ENCODE data around the gene MRPL36.
"Not testable (repeated sequence)": the region's sequence is repeated elsewhere in the genome, so short reads cannot be mapped to it uniquely, and the experiment has no call there.

MRPL36 gene

DNA sequence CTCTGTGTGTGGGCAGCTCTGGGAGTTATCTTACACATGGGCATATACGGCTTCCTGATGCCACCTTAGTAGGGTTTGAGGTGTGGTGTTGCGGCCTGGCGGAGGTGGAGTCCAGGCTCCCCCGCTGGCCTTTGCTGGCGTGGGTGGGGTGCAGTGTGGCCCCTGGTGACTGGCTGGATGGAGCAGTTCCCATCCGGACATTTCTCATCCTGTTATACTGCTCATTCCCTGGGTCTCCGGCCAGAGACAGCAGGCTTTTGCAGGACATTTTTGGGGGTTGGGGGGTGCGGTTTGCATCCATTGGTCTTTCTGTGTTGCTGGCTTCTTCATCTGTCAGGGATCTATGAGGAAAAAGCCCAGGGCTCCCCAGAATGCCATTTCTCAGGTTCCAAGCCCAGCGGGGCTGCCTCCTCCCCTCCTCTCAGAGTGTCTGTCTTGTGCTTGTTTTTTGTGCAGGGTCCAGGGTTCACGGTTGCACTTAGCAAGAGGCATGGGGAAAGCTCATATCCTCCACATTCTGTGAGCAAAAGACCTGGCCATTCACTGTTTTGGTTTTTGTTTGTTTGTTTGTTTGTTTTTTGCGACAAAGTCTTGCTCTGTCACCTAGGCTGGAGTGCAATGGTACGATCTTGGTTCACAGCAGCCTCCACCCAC lies 23.9 kb upstream of the MRPL36 start:
- Histone ChIP-seq H3K9me3 (ENCODE audit: control insufficient read depth, low read length) (no peaks in the 10 kb centered on the region), H3K4me3 (ENCODE audit: insufficient read depth, low read depth, low read length) (no peak overlapping the region), H3K27me3 (ENCODE audit: control insufficient read depth, insufficient read depth, low read length, poor library complexity, severe bottlenecking) (no peaks in the 10 kb centered on the region), H3K27ac (ENCODE audit: insufficient read depth, low read depth, low read length, poor library complexity, severe bottlenecking) (no peak overlapping the region), H3K36me3 (ENCODE audit: control insufficient read depth, insufficient read depth, low read length) (peaks cover 16% of the 10 kb centered on the region), H3K4me1 (ENCODE audit: control insufficient read depth, insufficient read depth, low read length) (no peaks in the 10 kb centered on the region)
- 85 to 87% methylated on average over 12 of the region's 12 CpGs for WGBS, 2 experiments

DNA sequence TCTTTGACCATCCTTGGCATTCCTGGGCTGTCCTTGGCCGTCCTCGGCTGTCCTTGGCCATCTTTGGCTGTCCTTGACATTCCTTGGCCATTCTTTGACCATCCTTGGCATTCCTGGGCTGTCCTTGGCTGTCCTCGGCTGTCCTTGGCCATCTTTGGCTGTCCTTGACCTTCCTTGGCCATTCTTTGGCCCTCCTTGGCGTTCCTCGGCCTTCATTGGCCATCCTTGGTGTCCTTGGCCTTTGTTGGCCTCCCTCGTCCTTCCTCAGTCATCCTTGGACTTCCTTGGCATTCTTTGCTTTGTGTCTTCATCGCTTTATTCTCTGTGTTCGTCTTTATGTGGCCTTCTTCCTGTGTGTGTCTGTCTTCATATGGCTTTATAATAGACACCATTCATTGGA lies 22.2 kb upstream of the MRPL36 start:
- H3K27ac ChIP-seq (ENCODE audit: insufficient read depth, low read depth, low read length, poor library complexity, severe bottlenecking): no peak overlapping the region
- no peak overlapping the region for H3K4me3 ChIP-seq (ENCODE audit: insufficient read depth, low read depth, low read length)
- H3K27me3 ChIP-seq (ENCODE audit: control insufficient read depth, insufficient read depth, low read length, poor library complexity, severe bottlenecking): no peaks in the 10 kb centered on the region
- WGBS, 2 experiments: 94% methylated on average over 8 of the region's 8 CpGs
- H3K4me1 ChIP-seq (ENCODE audit: control insufficient read depth, insufficient read depth, low read length): no peaks in the 10 kb centered on the region
- no peaks in the 10 kb centered on the region for H3K9me3 ChIP-seq (ENCODE audit: control insufficient read depth, low read length)
- H3K36me3 ChIP-seq (ENCODE audit: control insufficient read depth, insufficient read depth, low read length): peaks cover 29% of the 10 kb centered on the region

DNA sequence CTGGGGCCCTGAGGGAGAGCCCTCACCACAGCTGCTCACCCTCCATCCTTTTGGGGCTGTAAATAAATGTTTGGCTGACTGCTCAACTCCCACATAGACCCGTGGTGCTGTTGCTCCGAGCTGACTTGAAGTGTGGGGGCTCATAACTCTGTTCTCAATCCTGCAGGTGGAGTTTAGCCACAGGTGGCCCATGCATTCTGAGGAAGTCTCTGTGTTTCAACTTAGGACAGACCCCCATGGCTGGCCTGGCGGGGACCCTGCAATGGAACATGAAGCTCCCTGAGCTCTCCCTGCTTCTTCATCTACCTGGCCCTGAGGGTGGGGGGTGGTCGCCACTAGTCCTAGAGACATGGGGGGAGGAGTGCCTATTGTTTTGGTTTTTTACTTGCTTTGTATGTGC lies 21.3 kb upstream of the MRPL36 start:
- Histone ChIP-seq H3K4me3 (ENCODE audit: insufficient read depth, low read depth, low read length) (no peak overlapping the region), H3K36me3 (ENCODE audit: control insufficient read depth, insufficient read depth, low read length) (peaks cover 33% of the 10 kb centered on the region), H3K27me3 (ENCODE audit: control insufficient read depth, insufficient read depth, low read length, poor library complexity, severe bottlenecking) (no peaks in the 10 kb centered on the region), H3K9me3 (ENCODE audit: control insufficient read depth, low read length) (no peaks in the 10 kb centered on the region), H3K4me1 (ENCODE audit: control insufficient read depth, insufficient read depth, low read length) (no peaks in the 10 kb centered on the region), H3K27ac (ENCODE audit: insufficient read depth, low read depth, low read length, poor library complexity, severe bottlenecking) (no peak overlapping the region)
- 98 to 99% methylated on average over 3 to 4 of the region's 4 CpGs for WGBS, 2 experiments

DNA sequence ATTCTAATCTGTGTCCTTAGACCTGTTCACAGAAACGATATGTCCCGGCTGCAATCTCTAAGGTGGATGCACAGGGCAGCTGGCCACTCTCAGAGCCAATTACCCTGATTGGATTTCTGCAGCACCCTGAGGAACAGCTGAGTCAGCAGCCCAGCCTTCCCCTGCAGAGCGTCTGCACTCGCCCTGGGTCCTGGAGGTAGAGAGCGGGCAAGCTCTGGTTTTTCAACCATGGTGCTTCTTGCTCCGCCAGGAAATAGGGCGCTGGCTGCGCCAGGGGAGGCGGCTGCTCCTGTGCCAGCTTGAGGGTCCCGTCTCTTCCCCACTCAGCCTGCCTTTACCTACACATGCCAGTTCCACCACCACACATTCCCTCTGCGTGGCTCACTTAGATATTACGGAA lies 20.7 kb upstream of the MRPL36 start:
- Histone ChIP-seq H3K4me3 (ENCODE audit: insufficient read depth, low read depth, low read length) (no peak overlapping the region), H3K27ac (ENCODE audit: insufficient read depth, low read depth, low read length, poor library complexity, severe bottlenecking) (no peak overlapping the region), H3K36me3 (ENCODE audit: control insufficient read depth, insufficient read depth, low read length) (peaks cover 36% of the 10 kb centered on the region), H3K27me3 (ENCODE audit: control insufficient read depth, insufficient read depth, low read length, poor library complexity, severe bottlenecking) (no peaks in the 10 kb centered on the region), H3K4me1 (ENCODE audit: control insufficient read depth, insufficient read depth, low read length) (no peaks in the 10 kb centered on the region), H3K9me3 (ENCODE audit: control insufficient read depth, low read length) (no peaks in the 10 kb centered on the region)
- WGBS, 2 experiments: 85 to 87% methylated on average over 12 of the region's 12 CpGs

DNA sequence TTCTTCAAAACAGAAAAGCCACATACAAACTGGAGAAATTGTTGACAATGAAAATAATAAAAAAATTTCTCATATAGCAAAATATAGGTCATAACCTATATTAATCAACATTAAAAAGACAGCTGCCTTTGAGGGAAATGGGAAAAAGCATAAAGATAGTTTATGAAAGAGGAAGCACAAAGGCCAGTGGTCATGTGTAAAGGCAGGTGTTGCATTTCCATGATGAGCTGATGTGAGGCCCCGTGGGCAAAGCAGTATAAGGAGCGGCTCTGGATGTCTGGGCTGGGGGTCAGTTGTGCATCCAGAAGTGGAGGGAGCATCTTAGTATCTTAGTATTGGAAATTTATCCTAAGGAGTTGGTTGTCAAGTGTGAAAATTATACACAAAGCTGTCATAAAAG lies 19.8 kb upstream of the MRPL36 start:
- H3K4me3 ChIP-seq (ENCODE audit: insufficient read depth, low read depth, low read length): no peak overlapping the region
- no peaks in the 10 kb centered on the region for H3K9me3 ChIP-seq (ENCODE audit: control insufficient read depth, low read length)
- peaks cover 43% of the 10 kb centered on the region for H3K36me3 ChIP-seq (ENCODE audit: control insufficient read depth, insufficient read depth, low read length)
- no peaks in the 10 kb centered on the region for H3K4me1 ChIP-seq (ENCODE audit: control insufficient read depth, insufficient read depth, low read length)
- H3K27ac ChIP-seq (ENCODE audit: insufficient read depth, low read depth, low read length, poor library complexity, severe bottlenecking): no peak overlapping the region
- no peaks in the 10 kb centered on the region for H3K27me3 ChIP-seq (ENCODE audit: control insufficient read depth, insufficient read depth, low read length, poor library complexity, severe bottlenecking)
- 97% methylated on average over 2 of the region's 2 CpGs for WGBS, 2 experiments

DNA sequence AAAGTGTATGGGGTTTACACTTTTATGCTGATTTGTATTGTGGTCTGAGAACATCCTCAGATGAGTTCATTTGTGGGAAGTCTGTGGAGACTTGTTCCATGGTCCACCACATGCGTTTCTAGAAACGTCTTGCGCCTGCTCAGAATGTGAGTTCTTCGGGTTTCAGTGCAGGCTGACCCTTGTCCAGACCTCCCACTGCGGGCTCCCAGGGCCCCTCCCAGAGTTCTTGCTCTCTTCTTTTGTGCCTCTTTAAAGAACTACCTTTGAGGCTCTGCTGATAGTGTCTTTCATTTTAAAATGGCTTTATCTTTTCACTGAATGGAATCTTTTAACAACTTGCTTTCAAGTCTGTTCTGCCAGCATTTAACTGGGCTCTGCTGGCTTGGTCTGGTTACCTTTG lies 19.1 kb upstream of the MRPL36 start:
- Histone ChIP-seq H3K36me3 (ENCODE audit: control insufficient read depth, insufficient read depth, low read length) (peaks cover 49% of the 10 kb centered on the region), H3K9me3 (ENCODE audit: control insufficient read depth, low read length) (no peaks in the 10 kb centered on the region), H3K4me3 (ENCODE audit: insufficient read depth, low read depth, low read length) (no peak overlapping the region), H3K4me1 (ENCODE audit: control insufficient read depth, insufficient read depth, low read length) (no peaks in the 10 kb centered on the region), H3K27me3 (ENCODE audit: control insufficient read depth, insufficient read depth, low read length, poor library complexity, severe bottlenecking) (no peaks in the 10 kb centered on the region), H3K27ac (ENCODE audit: insufficient read depth, low read depth, low read length, poor library complexity, severe bottlenecking) (no peak overlapping the region)
- WGBS, 2 experiments: 57 to 62% methylated on average over 5 of the region's 5 CpGs

DNA sequence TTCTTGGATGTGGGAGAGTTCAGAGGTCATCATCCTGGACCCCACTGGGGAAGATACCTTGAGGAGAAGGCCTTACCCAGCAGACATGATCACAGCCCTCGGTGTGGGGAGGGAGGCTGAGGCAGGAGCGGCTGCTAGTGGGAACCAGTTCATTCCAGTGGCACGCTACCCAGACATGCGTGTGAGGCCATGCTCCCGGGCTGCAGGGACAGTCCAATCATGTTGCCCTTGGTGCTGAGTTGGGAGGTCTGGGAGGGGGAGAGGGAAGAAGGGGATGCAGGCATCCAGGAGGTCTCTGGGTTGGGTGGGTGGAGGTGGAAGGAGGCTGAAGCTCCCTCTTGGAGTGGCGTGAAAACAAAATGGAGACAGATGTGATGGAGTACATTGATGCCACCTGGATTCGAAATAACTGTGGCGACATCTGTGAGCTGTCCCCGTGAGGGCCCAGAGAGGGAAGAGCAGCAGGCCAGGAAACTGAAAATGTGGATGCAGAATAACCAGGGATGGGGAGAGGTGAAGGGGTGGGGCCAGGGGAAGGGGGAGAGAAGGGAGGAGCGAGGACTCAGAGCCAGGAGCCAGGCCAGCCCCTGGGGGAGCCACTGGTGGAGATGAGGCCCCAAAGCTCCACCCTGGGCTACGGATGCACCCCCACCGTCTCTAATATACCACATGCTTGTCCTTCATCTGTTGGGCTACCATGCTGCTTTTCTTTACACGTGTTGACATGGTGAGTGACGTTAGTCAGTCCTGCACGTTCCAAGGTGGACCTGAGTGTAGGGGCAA lies 17.8 kb upstream of the MRPL36 start:
- 87 to 90% methylated on average over 15 of the region's 15 CpGs for WGBS, 2 experiments
- Histone ChIP-seq H3K36me3 (ENCODE audit: control insufficient read depth, insufficient read depth, low read length) (peaks cover 54% of the 10 kb centered on the region), H3K9me3 (ENCODE audit: control insufficient read depth, low read length) (no peaks in the 10 kb centered on the region), H3K27me3 (ENCODE audit: control insufficient read depth, insufficient read depth, low read length, poor library complexity, severe bottlenecking) (no peaks in the 10 kb centered on the region), H3K27ac (ENCODE audit: insufficient read depth, low read depth, low read length, poor library complexity, severe bottlenecking) (no peak overlapping the region), H3K4me3 (ENCODE audit: insufficient read depth, low read depth, low read length) (no peak overlapping the region), H3K4me1 (ENCODE audit: control insufficient read depth, insufficient read depth, low read length) (no peaks in the 10 kb centered on the region)

DNA sequence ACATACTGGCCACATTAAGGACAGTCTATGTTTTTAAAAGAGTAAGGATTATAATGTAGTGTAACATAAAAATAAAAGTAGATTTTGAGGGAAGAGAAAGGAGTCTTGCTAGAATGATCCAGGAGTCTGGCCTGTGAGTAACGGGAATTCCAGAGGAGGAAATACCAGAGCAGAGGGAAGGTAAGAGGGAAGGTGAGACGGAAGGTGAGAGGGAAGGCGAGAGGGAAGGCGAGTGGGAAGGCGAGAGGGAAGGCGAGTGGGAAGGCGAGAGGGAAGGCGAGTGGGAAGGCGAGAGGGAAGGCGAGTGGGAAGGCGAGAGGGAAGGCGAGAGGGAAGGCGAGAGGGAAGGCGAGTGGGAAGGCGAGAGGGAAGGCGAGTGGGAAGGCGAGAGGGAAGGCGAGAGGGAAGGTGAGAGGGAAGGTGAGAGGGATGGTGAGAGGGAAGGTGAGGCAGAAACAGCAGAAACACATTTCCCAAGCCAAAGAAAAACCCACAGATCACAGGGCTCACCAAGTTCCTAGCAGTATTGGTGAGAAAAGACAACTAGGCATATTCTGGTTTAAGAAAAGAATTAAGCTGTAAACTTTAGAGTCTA lies 17.0 kb upstream of the MRPL36 start:
- not testable (repeated sequence) for H3K9me3 ChIP-seq (ENCODE audit: control insufficient read depth, low read length); H3K27ac ChIP-seq (ENCODE audit: insufficient read depth, low read depth, low read length, poor library complexity, severe bottlenecking); H3K27me3 ChIP-seq (ENCODE audit: control insufficient read depth, insufficient read depth, low read length, poor library complexity, severe bottlenecking); H3K4me3 ChIP-seq (ENCODE audit: insufficient read depth, low read depth, low read length); H3K4me1 ChIP-seq (ENCODE audit: control insufficient read depth, insufficient read depth, low read length)
- H3K36me3 ChIP-seq (ENCODE audit: control insufficient read depth, insufficient read depth, low read length): peaks cover 58% of the 10 kb centered on the region
- 87 to 91% methylated on average over 18 of the region's 18 CpGs for WGBS, 2 experiments

DNA sequence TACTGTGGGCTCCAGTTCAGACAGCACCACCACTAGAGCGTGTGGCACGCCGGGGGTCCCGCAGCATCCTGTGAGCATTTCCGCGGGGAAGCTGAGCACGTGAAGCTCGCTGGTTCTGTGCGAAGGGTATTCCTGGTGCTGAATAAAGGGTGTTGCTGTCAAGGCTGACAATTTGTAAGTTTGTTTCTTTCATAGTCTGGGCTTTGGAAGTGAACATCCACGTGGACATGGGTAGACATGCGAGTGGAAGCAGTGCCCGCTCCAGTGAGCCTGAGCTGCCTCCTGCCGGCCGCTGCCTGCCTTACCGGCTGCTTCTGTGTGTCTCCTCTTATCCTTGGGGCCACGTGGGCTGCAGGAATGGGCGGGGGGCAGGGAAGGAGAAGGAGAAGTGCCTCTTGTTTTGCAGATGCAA lies 16.2 kb upstream of the MRPL36 start:
- Histone ChIP-seq H3K27me3 (ENCODE audit: control insufficient read depth, insufficient read depth, low read length, poor library complexity, severe bottlenecking) (no peaks in the 10 kb centered on the region), H3K4me3 (ENCODE audit: insufficient read depth, low read depth, low read length) (no peak overlapping the region), H3K36me3 (ENCODE audit: control insufficient read depth, insufficient read depth, low read length) (peaks cover 55% of the 10 kb centered on the region), H3K27ac (ENCODE audit: insufficient read depth, low read depth, low read length, poor library complexity, severe bottlenecking) (no peak overlapping the region), H3K4me1 (ENCODE audit: control insufficient read depth, insufficient read depth, low read length) (no peaks in the 10 kb centered on the region), H3K9me3 (ENCODE audit: control insufficient read depth, low read length) (no peaks in the 10 kb centered on the region)
- 82 to 84% methylated on average over 17 of the region's 17 CpGs for WGBS, 2 experiments

DNA sequence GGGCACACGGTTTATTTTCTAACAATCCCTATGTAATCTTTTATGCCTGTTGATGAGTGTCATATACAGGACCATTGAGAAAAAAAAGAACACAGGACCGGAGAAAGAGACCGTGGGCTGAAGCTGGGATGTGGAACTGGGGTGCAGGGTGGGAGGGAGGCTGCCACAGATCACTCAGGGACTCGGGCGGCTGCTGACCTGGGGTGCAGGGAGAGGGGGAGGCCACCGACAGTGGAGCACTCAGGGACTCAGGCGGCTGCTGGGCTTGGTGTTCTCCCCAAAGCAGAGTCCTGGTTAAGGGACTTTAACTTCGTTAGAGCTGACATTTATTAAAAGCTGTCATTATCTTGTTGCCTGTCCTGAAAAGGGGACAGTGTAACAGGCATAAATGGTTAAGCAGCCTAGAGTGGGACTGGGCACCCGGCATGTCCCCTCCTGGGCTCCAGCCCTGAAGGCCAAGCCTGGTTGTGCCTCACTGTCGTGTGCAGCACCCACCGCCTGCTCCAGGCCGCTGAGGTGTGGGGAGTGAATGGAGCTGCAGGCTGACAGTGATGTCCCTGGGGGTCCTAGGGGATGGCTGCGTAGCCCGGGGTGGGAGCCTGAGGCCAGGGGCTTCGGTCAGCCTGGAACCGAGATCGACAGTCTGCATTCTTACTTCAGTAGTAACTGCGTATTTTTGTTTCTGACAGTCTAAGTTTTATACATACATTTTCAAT lies 15.6 kb upstream of the MRPL36 start:
- peaks cover 51% of the 10 kb centered on the region for H3K36me3 ChIP-seq (ENCODE audit: control insufficient read depth, insufficient read depth, low read length)

More for the DNA sequence above, 15.6 kb upstream of the MRPL36 start:
- Histone ChIP-seq H3K4me1 (ENCODE audit: control insufficient read depth, insufficient read depth, low read length) (no peaks in the 10 kb centered on the region), H3K27ac (ENCODE audit: insufficient read depth, low read depth, low read length, poor library complexity, severe bottlenecking) (no peak overlapping the region), H3K9me3 (ENCODE audit: control insufficient read depth, low read length) (no peaks in the 10 kb centered on the region), H3K27me3 (ENCODE audit: control insufficient read depth, insufficient read depth, low read length, poor library complexity, severe bottlenecking) (no peaks in the 10 kb centered on the region), H3K4me3 (ENCODE audit: insufficient read depth, low read depth, low read length) (no peak overlapping the region)
- 87 to 90% methylated on average over 16 to 18 of the region's 18 CpGs for WGBS, 2 experiments

Measured in ectodermal cell (in vitro differentiated cells).